Loucy (cell line): Measurements from ENCODE around the gene RAB41.

Source experiments
- H2AFZ ChIP-seq: fragments of 200-600 bp; sonication (generic); 2 replicates; pipeline ENCODE4 v1.6.0; 2016; ENCODE audit warnings: antibody characterized with exemption, mild to moderate bottlenecking, low read length, moderate library complexity
- H3F3A ChIP-seq: fragments of 200-600 bp; 2 replicates; pipeline ENCODE4 v1.6.0; 2016; ENCODE audit warnings: antibody characterized with exemption, low read depth, mild to moderate bottlenecking
- H3K27me3 ChIP-seq: fragments of 200-600 bp; sonication (generic); 2 replicates; pipeline ENCODE4 v1.6.1; 2014; ENCODE audit warnings: low read length, mild to moderate bottlenecking; ENCODE audit not compliant: insufficient read depth, poor library complexity, severe bottlenecking
- H3K36me3 ChIP-seq: fragments of 200-600 bp; sonication (generic); 2 replicates; pipeline ENCODE4 v1.6.1; 2016; ENCODE audit warnings: low read length; ENCODE audit not compliant: insufficient read depth
- H3K4me1 ChIP-seq: fragments of 200-600 bp; sonication (generic); 2 replicates; pipeline ENCODE4 v1.5.1; 2014; ENCODE audit warnings: low read length, mild to moderate bottlenecking; ENCODE audit not compliant: insufficient read depth, poor library complexity, severe bottlenecking
- H3K4me2 ChIP-seq: fragments of 200-600 bp; sonication (generic); 2 replicates; pipeline ENCODE4 v1.6.0; 2014; ENCODE audit warnings: antibody characterized with exemption, low read length, low read depth, mild to moderate bottlenecking; ENCODE audit not compliant: poor library complexity, severe bottlenecking
- H3K4me3 ChIP-seq: fragments of 200-600 bp; sonication (generic); 2 replicates; pipeline ENCODE4 v1.5.1; 2014; ENCODE audit warnings: low read length, mild to moderate bottlenecking, mixed read lengths; ENCODE audit not compliant: poor library complexity, severe bottlenecking
- H3K79me2 ChIP-seq: fragments of 200-600 bp; sonication (generic); 2 replicates; pipeline ENCODE4 v1.6.1; 2014; ENCODE audit warnings: low read length; ENCODE audit not compliant: insufficient read depth
- H3K9ac ChIP-seq: fragments of 200-600 bp; sonication (generic); 2 replicates; pipeline ENCODE4 v1.6.0; 2014; ENCODE audit warnings: mild to moderate bottlenecking, low read depth, low read length, moderate library complexity; ENCODE audit not compliant: poor library complexity, severe bottlenecking
- H3K9me2 ChIP-seq: fragments of 200-600 bp; sonication (generic); replicated peaks from 2 replicates; pipeline ENCODE4 v1.6.1; 2016; ENCODE audit warnings: low read depth, low read length, mixed read lengths
- H3K9me3 ChIP-seq: fragments of 200-600 bp; sonication (generic); 2 replicates; pipeline ENCODE4 v1.6.1; 2014; ENCODE audit warnings: mild to moderate bottlenecking, antibody characterized with exemption, low read length, low read depth; ENCODE audit not compliant: insufficient read depth
- H4K20me1 ChIP-seq: fragments of 200-600 bp; sonication (generic); 2 replicates; pipeline ENCODE4 v1.6.0; 2014; ENCODE audit warnings: antibody characterized with exemption, low read length, mild to moderate bottlenecking; ENCODE audit not compliant: insufficient read depth, poor library complexity, severe bottlenecking
- EZH2phosphoT487 ChIP-seq: fragments of 200-600 bp; IDR thresholded peaks from 2 replicates; pipeline ENCODE4 v1.6.1; 2018; ENCODE audit warnings: antibody characterized with exemption, mild to moderate bottlenecking, moderate library complexity, borderline replicate concordance
- TF ChIP-seq, protein P1 (sequence below): fragments of 200-600 bp; sonication (generic); conservative IDR thresholded peaks from 2 replicates; pipeline ENCODE4 v1.5.1; 2014; ENCODE audit warnings: mild to moderate bottlenecking, antibody characterized with exemption, low read length

Gene RAB41

GRCh38 chrX:70252491-70252890, 29.5 kb upstream of the RAB41 start:
- H3K79me2 ChIP-seq = no peaks in the 10 kb centered on the region
- TF ChIP-seq, protein P1, sequence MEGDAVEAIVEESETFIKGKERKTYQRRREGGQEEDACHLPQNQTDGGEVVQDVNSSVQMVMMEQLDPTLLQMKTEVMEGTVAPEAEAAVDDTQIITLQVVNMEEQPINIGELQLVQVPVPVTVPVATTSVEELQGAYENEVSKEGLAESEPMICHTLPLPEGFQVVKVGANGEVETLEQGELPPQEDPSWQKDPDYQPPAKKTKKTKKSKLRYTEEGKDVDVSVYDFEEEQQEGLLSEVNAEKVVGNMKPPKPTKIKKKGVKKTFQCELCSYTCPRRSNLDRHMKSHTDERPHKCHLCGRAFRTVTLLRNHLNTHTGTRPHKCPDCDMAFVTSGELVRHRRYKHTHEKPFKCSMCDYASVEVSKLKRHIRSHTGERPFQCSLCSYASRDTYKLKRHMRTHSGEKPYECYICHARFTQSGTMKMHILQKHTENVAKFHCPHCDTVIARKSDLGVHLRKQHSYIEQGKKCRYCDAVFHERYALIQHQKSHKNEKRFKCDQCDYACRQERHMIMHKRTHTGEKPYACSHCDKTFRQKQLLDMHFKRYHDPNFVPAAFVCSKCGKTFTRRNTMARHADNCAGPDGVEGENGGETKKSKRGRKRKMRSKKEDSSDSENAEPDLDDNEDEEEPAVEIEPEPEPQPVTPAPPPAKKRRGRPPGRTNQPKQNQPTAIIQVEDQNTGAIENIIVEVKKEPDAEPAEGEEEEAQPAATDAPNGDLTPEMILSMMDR = no peak
- no peak for TF ChIP-seq EZH2phosphoT487

GRCh38 chrX:70253377-70254062, 28.5 kb upstream of the RAB41 start:
- Histone ChIP-seq H3K4me3 (no peak overlapping the region), H3F3A (no peaks in the 10 kb centered on the region), H3K9me2 (no peaks in the 10 kb centered on the region), H2AFZ (no peak overlapping the region), H4K20me1 (no peaks in the 10 kb centered on the region), H3K36me3 (no peaks in the 10 kb centered on the region), H3K4me1 (no peaks in the 10 kb centered on the region), H3K27me3 (no peaks in the 10 kb centered on the region), H3K79me2 (no peaks in the 10 kb centered on the region), H3K4me2 (no peak overlapping the region), H3K9me3 (no peaks in the 10 kb centered on the region), H3K9ac (no peak overlapping the region)
- TF ChIP-seq, protein P1 = no peak
- TF ChIP-seq EZH2phosphoT487 = no peak

More at GRCh38 chrX:70252491-70252890, 29.5 kb upstream of the RAB41 start:
- no peaks in the 10 kb centered on the region for H3F3A ChIP-seq
- H3K36me3 ChIP-seq = no peaks in the 10 kb centered on the region
- no peaks in the 10 kb centered on the region for H3K27me3 ChIP-seq
- H3K4me2 ChIP-seq = no peak overlapping the region
- H2AFZ ChIP-seq = no peak overlapping the region
- no peaks in the 10 kb centered on the region for H3K4me1 ChIP-seq
- no peak overlapping the region for H3K9ac ChIP-seq
- H4K20me1 ChIP-seq = no peaks in the 10 kb centered on the region
- H3K9me2 ChIP-seq = no peaks in the 10 kb centered on the region
- H3K9me3 ChIP-seq = no peaks in the 10 kb centered on the region
- no peak overlapping the region for H3K4me3 ChIP-seq

DNA sequence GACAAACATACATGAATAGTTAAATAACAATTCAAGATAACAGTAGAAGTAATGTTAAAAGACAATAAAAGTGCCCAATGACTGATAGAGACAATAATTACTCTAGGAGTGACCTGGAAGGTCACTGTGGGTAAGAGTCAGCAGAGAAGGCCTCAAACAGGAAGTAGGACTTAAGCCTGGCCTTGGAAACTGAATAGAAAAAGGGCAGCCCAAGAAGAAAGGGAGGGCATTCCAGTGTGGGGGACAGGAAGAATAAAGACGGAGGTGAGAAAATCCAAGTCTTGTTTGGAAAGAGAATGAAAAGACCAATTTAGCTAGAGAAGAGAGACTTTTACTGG, 27.9 kb upstream of the RAB41 start:
- H3K9ac ChIP-seq = no peak overlapping the region

More for the DNA sequence above, 27.9 kb upstream of the RAB41 start:
- no peaks in the 10 kb centered on the region for H3K36me3 ChIP-seq
- no peaks in the 10 kb centered on the region for H3K79me2 ChIP-seq
- TF ChIP-seq, protein P1 = no peak
- no peak for TF ChIP-seq EZH2phosphoT487
- H3K27me3 ChIP-seq = no peaks in the 10 kb centered on the region
- no peaks in the 10 kb centered on the region for H4K20me1 ChIP-seq
- H3K4me1 ChIP-seq = no peaks in the 10 kb centered on the region
- H3F3A ChIP-seq = no peaks in the 10 kb centered on the region
- no peak overlapping the region for H2AFZ ChIP-seq
- H3K4me3 ChIP-seq = no peak overlapping the region
- H3K4me2 ChIP-seq = no peak overlapping the region
- H3K9me3 ChIP-seq = no peaks in the 10 kb centered on the region
- H3K9me2 ChIP-seq = no peaks in the 10 kb centered on the region
